GM18868 (cell line): ENCODE data around the gene ICE2.

ENCODE experiments used
- ATAC-seq: cut with Tn5 transposase; IDR thresholded peaks from one replicate; pipeline ENCODE4 v1.9.1; 2021; ENCODE audit warnings: mild to moderate bottlenecking, moderate library complexity; ENCODE audit not compliant: unreplicated experiment

ICE2 gene

DNA sequence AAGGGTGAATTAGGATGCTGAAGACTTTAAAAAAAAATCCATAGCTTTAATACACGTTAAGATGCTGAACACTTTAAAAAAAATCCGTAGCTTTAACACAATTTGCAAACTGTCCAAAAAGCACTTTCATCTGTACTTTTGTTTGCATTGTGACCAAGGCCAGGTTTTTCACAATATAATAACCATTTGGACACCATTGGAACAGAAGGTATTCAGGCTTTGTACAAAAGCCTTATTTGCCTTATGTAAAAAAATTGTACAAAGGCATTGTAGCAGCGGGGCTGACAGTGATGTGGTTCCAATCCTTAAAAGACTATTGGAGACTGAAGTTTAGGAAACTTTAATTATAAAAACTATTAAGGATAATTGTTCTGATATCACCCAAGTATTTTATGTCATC, 15.2 kb upstream of the ICE2 start:
- no peak for ATAC-seq

DNA sequence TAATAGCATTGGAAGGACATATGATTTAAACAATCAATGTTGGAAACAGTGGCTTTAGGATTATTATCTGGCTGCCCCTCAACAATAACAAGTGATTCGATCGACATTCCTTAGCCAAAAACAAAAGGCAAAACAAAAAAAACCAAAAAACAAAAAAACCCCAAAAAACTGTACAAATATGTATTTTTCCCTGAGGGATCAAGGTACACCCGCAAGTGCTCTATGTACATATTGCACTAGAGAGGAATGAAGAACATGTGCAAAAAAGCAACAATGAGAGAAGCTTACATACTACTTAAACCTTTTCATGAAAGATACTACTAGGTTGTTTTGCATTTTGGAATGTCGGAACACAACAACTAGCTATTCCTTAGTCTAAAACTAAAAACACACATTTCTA, 14.2 kb upstream of the ICE2 start:
- no peak for ATAC-seq

DNA sequence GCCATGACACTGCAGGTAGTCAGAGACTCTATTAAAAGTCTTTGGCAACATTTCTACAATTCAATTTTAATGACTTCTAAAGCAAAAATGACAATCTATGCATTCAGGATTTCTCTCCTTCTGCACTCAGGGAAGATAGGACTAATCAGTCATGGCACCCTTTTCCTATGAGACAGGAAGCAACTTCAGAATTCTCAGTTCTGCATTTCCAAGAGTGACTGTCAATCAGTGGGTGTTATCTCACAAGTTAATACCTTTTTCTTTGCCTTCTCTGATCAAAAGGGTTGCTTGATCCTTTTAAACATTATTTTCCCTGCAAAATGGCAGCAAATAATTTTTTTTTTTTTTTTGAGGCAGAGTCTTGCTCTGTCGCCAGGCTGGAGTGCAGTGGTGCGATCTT, 7.8 kb upstream of the ICE2 start:
- no peak for ATAC-seq

DNA sequence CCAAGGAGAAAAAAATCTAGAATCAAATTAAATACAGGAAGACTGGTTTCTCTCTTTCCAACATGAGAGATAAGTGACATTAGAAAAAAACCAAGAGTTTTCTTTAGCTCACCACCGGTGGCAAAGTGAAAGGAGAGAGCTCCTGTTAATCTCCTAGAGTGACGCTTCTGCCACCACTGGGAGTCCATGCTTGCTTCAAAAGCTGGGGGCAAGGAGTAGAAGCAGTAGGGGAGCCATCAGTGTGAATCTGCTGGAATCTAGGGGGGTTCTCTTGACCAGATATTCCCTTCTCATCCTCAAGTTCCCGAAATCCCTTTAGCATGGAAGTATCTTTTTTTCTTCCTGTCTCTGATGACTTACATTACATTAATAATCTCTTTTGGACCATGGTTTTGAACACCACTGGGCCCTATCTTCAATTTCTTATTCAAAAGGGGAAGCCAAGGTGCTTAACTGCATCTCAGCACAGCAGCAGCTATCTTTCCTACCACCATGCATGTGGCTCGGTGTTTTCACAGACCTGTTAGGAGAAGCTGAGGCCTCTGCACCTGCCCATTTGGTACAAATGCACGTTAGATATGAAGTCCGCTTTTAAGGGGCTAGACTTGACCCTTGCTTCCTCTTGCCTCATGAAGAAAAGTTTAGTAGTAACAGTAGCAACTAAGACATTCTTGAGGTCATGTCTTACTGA, 6.6 kb upstream of the ICE2 start:
- ATAC-seq: no peak

DNA sequence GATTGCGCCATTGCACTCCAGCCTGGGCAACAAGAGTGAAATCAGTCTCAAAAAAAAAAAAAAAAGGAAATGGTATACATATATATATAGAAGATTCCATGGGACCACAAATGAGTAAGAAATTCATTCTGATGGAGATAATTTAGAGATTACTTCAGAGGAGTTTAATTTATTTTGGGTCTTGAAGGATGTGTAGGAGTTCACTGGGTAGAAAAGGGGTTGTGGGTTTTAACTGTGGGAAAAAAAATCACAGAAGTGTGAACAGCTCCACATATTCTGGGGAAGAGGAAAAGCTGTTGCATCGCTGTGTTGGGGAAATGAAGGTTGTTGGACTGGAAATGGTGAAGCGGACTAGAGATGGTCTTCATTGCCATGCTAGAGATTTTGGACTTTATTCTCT, 4.1 kb upstream of the ICE2 start:
- no peak for ATAC-seq

DNA sequence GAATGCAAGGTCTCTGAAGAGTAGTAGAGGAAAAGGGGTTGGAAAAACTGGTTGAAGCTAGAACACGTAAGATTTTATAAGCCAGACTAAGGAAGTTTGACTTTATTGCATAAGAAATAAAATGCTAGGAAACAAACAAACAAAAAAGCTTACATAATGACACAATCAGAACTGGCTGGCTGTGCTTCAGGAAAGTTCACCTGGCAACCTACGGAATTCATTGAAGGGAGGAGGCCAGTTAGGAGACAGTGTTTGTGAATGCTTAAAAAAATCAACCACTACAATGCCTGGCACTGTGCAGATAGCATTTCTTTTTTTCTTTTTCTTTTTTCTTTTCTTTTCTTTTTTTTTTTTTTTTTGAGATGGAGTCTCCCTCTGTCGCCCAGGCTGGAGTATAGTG, 1.9 kb upstream of the ICE2 start:
- no peak for ATAC-seq

DNA sequence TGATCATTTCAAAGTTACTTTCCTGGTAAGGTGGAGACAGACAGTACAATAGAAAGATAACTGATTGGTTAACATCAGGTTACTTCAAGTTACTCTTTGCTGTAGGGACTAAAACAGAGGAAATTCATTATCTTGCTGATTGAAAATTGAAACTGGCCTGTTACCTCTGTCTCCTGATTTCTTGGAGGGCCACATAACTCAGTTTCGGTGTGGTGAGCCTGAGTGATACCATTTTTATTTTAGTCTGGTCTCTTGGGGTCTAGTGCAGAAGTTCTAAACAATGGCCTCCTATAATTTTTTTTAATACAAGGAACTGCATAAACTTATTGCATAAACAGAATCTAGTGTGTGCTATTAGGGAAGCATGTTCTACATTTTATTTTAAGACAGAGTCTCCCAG, 1.2 kb upstream of the ICE2 start:
- ATAC-seq: no peak

DNA sequence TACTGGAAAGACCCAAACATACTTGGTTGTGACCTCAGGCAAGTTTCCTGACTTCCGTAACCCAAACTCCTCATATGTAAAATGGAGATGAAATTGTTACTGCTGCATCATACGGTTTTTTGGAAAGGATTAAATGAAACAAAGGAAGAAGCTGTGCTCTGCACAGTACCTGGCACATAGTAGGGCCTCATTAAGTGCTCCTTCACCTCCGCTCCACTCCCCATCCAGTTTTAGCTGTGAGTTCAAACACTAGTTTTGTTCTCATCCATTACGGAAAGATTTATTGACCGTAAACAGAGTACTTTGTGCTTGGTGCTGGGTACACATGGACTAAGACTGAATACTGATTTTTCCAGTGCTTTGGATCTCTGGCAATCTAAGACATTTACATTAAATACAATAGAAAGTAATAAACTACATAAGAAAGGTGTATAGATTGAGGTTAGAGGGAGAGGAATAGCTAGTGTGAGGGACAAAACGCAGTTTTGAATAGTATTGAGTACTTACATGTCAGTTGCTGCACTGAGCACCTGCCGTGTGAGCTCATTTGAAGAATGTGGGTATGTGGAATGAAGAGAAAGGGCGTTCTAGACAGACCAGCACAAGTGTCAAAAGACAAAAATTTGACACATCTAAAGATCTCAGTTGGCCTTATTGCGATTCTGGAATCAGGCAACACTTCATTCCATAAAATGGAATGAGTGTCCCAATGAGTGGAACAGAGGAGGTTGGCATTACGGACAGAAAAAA, 594 bp upstream of the ICE2 start:
- ATAC-seq: no peak

DNA sequence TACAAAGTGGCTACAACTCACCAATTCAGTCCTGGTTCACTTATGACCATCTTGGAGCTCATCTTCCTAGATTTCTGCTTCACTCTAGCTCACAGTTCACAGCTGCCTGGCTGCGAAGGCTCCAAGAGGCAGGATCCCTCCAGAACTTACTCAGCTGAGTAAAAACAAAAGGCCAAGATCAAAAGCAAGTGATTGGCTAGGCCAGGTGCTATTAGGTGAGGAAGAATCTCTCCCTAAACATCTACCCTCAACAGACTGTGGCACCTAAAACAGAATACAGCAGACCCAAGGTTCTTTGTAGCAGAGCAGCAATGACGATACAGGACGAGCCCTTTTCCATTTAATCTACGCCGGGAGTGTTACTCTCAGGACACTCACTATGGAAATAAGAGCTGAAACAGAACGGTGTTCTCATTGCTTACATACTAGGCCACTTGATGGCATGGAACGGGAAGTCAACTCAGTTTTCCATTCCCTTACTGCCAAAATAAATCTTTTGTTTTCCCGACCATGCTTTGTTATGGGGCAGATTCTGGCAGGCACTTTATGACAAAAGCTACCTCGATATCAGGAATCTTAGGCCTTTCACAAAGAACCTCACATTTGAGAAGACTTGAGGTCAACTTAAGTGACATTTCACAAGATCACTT, 901 bp downstream of the ICE2 start:
- ATAC-seq: no peak

DNA sequence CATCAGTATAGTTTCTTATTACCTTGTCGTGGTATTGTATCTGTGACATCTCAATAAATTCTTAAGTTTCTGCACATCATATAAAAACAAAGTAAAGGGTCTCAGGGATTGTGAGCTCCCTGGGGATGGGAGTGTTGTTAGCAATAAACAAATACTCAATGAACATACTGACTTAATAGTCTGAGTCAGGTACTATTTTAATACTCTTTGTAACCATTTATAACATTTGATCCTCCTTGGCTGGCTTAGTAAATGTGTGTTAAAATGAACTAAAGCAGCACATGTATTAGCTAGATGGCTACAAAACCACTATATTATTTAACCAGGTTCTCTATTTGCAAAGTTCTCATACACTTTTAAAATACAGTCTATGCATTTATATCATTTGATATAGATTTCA, 1.8 kb downstream of the ICE2 start:
- ATAC-seq: no peak

DNA sequence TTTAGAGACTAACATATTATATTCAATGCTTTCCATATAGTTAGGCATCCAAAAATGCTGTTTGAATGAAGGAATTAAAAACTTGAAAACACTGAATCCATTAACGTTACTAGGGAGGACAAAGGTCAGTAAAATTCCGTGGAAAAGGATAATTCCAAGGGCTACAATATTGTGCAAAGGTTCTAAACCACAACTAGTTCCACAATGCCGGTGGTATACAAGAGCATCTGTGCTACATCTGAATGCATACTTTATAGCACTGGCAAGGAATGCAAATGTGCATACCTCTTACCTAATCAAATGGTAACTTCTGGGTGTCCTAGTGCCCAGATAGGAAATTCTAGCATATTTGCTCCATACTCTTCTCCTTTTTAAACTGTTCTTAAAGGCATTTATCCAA, 2.2 kb downstream of the ICE2 start:
- ATAC-seq: no peak

DNA sequence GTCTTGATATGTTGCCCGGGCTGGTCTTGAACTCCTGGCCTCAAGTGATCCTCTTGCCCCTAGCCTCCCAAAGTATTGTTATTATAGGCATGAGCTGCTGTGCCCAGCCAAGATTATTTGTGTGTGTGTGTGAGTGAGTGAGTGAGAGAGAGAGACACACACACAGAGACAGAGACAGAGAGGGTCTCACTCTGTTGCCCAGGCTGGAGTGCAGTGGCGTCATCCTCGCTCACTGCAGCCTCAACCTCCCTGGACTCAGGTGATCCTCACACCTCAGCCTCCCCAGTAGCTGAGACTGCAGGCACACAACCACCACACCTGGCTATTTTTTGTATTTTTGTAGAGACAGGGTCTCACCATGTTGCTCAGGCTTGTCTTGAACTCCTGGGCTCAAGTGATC, 5.8 kb downstream of the ICE2 start:
- ATAC-seq: no peak

DNA sequence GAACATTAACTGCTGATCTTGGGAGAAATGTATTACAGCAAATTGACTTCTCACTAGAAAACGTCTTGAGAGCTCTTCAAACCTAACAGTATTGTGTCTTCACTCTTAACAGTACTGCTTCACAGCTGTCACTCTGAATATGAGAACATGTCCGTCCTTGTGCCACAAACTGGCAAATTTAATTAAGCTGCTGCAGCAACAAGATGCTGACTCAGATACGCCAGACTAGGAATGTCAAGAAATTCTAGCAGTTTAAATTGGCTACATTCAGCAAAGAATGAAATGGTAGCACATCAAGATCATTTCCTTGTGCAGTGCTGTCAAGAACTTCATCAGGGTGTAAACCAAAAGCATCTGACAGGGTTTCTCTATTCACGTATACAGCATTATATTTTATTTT, 7.6 kb downstream of the ICE2 start:
- no peak for ATAC-seq

DNA sequence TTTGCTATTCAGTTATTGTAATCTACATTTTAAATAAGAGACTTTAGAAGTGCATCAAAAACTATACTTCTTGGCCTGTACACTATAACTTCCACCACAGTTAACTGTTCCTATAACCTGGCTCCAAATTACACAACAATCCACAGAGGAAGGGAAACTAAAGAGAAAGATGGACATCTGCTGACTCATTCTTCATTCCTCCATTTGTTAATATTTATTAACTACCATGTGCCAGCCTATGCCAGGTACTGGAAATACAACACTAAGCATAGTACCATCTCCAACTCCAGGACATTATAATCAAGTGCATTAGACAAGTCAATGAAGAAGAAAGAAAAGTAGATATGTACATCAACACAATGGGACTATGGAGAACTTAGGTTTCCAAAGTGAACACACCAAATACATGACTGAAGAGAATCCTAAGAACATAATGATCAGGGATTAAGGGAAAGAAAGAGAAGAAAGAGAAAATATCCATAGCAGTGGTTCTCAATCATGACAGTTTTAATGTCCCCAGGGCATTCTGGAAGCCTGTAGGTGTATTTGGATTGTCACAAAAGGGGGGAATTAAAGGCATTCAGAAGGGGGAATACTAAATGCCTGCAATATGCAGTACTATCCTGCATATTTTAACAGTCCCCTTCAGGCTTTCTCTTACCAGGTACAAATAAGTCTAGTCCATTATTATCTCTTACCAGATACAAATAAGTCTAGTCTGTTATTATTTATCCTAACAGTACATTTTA, 8.9 kb downstream of the ICE2 start:
- ATAC-seq: no peak

DNA sequence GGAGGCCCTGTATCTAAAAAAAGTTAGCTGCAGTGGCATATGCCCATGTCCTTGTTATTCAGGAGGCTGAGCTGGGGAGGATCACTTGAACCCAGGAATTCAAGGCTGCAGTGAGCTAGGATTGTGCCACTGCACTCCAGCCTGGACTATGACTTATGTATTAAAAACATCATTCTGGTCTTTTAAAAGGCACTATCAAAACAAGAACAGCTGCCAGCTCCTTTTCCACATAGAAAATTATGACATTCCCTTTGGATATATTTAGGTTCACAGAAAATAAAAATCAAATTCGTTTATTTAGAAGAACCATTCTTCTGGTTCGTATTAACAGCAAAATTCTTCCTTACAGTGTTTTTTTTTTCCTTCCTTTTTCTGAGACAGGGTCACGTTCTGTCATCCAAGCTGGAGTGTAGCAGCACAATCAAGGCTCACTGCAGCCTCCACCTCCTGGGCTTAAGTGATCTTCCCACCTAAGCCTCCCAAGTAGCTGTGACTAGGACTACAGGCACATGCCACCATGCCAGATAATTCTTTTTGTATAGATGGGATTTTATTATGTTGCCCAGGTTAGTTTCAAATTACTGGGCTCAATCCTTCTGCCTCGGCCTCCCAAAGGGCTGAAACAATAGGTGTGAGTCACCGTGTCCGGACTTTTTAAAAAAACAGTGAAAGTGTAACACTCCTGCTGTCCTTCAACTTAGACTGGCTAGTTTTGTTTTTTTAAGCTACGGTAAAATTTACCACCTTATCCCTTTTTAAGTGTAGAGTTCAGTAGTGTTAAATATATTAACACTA, 13.9 kb downstream of the ICE2 start:
- ATAC-seq: no peak

DNA sequence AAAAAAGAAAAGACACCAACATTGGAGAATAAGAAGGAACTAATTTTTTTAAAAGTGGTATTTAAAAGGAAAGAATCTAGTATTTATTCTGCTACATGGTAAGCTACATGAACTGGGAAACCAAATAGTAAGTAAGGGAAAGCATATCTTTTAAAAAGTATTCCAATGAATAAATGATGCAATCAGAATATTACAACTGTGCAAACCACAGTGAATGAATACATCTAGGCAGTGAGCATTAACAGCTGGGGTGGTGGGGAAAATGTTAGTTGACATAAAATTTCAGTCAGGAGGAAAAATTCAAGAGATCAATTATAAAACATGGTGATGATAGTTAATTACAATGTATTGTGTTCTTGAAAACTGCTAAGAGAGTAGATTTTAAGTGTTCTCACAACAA, 16.9 kb downstream of the ICE2 start:
- ATAC-seq: no peak

DNA sequence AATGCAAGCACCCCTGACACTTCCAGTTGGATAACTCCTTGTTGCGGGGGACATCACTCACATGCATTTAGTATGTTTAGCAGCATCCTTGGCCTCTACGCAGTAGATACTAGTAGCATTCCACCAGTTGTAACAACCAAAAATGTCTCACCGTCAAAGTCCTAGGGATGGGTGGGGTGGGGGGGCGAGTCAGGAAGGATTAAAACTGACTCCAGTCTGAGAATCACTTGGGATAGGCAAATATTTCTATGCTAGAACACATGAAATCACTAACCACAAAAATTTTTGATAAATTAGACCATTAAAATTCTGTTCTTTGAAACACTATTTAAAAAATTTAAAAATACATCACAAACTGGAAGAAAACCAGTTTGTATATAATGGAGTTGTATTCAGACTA, 18.0 kb downstream of the ICE2 start:
- ATAC-seq: no peak

DNA sequence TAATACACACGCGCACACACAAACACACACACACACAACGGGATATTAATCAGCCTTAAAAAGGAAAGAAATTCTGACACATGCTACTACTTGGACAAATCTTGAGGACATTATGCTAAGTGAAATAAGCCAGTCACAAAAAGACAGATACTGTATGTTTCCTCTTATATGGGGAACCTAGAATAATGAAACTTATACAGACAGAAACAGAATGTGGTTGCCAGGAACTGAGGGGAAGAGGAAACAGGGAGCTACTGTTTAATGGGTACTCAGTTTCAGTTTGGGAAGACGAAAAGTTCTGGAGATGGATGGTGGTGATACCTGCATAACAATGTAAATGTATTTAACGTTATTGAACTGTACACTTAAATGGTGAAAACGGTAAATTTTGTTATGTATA, 20.2 kb downstream of the ICE2 start:
- no peak for ATAC-seq

DNA sequence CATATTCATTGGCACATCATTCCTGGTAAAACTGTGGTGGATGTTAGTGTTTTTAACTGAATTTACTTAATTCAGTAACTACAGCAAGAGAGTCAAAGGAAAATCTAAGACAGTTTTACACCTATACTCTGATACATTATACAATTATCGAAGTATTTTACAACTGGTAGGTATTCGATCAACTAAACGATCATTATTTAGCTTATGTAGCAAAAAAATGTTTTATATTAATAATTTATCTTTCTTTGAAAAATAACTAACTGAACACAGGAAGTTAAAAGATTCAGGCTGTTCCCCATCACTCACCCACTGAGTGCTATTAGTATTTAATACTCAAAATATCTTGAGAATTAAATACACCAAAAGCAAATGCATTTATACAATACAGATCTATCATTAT, 21.0 kb downstream of the ICE2 start:
- ATAC-seq: no peak

DNA sequence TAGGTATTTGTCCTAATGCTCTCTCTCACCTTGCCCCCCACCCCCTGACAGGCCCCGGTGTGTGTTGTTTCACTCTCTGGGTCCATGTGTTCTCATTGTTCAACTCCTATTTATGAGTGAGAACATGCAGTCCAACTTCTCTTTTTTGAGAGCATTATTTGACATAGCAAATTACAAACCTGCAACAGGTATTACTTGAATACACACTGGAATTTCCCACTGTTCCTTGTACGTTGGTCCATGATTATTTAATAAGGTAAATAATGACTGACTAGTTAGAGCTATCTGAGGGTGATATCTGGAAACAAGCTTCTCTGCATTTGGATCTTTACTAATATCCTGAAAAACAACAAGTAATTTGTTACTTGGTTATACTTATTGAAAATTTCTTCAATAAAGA, 24.1 kb downstream of the ICE2 start:
- no peak for ATAC-seq
